Gastrocnemius medialis (tissue), 4 donors: ENCODE data around the gene AMBP.

Source experiments
- POLR2A ChIP-seq, 2 donors: fragments of 450-650 bp; IDR thresholded peaks; one replicate each; pipeline ENCODE4 v1.6.1; 2017; ENCODE audit warnings: antibody characterized with exemption in 2 of 2, mild to moderate bottlenecking in 2 of 2, moderate library complexity in 2 of 2
- TF ChIP-seq, protein P1 (sequence below), 5 experiments: fragments of 450-650 bp in 3 of 5; fragments of 200-600 bp in 2 of 5; sonication (generic) in 2 of 5; IDR thresholded peaks in 4 of 5; conservative IDR thresholded peaks in 1 of 5; 1 replicate in 4 of 5; 2 replicates in 1 of 5; pipeline ENCODE4 v1.5.1; 2016 to 2019; ENCODE audit warnings: antibody characterized with exemption in 5 of 5, mild to moderate bottlenecking in 3 of 5, moderate library complexity in 3 of 5

DNA sequence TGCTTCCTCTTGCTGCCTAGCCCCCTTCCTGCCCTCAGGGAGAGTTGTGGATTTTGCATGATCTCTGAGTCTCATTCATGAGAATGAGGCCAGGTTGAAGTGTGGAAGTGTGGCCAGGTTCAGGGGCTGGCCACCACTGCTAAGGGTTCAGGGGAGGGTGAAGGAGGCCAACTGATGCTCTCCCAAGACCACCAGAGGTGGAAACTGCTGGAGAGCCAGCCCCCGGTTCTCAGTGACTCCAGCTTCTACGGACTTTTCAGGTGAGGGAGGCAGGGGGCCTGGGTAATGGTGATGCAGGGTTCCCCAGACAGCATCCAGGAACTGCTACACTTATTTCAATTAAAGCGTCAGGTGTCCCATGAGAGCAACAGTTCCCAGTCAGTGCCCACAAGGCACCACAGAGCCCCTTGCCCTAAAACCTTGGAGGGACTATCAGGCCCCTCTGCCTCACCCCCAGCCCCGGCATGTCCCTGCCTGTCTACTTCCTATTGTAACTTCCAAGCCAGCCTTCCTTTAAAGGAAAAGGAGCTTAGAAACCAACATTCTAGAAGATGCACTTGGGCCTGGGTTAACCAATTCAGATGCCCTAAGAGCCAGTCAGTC lies 50.1 kb downstream of the AMBP start:
- TF ChIP-seq, protein P1, sequence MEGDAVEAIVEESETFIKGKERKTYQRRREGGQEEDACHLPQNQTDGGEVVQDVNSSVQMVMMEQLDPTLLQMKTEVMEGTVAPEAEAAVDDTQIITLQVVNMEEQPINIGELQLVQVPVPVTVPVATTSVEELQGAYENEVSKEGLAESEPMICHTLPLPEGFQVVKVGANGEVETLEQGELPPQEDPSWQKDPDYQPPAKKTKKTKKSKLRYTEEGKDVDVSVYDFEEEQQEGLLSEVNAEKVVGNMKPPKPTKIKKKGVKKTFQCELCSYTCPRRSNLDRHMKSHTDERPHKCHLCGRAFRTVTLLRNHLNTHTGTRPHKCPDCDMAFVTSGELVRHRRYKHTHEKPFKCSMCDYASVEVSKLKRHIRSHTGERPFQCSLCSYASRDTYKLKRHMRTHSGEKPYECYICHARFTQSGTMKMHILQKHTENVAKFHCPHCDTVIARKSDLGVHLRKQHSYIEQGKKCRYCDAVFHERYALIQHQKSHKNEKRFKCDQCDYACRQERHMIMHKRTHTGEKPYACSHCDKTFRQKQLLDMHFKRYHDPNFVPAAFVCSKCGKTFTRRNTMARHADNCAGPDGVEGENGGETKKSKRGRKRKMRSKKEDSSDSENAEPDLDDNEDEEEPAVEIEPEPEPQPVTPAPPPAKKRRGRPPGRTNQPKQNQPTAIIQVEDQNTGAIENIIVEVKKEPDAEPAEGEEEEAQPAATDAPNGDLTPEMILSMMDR (IDR thresholded peaks at IDR 0.05 in 4 of 5, conservative IDR thresholded peaks at IDR 0.05 in 1 of 5): no peak
- TF ChIP-seq POLR2A (IDR thresholded peaks at IDR 0.05): no peak
